Stimulated activated CD4-positive, alpha-beta T cell treated with anti-CD3 and anti-CD28 coated beads, TNF-alpha, amount 100 ng/mL, for 4 hours (primary cell): ENCODE results near the gene STRIT1.

Source experiments
- DNase-seq, 3 experiments: peaks; one replicate each; pipeline ENCODE4 v3.0.0-alpha.2; 2020; ENCODE audit warnings: low read depth in 3 of 3

The STRIT1 gene

DNA sequence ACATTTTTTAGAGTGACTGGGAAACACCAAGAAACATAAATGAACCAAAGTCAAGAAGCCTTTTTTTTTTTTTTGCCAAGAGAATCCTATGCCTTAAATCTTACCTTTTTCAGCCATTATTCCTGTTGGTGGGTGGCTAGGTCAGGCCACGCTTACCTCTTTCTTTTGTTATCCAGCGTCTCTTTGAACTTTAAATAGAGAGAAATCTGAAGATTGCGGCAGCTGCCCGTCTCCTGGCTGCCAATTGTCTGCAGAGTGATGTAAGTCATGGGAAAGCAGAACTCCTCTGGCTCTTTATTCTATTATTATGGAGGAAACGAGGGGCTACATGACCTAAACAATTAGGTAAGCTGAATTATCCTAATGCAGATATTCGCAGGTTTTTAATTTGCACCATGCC, at the start of gene STRIT1:
TSS of gene STRIT1 (minus strand) at position 168 of the 400 bp plus-strand sequence.
- DNase-seq: no peak

DNA sequence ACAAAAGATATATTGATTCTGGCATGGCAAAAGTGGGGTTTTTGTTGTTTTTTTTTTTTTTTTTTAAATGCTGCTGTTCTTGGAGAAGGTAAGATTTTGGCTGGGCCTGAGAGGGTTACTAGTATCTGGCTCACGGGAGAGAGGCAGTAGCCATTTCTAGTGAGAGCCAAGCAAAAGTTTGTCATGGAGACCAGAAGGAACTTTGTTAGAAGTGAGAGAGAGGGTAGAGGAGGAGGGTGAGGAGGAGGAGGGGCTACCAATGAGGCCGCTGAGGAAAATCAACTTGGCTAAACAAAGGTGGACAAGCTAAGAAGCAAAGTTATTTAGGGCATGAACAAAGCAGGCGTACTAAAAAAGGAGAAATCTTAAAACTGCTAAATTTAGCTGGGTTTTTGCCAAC, 48.9 kb upstream of the STRIT1 start:
- DNase-seq: no peak

DNA sequence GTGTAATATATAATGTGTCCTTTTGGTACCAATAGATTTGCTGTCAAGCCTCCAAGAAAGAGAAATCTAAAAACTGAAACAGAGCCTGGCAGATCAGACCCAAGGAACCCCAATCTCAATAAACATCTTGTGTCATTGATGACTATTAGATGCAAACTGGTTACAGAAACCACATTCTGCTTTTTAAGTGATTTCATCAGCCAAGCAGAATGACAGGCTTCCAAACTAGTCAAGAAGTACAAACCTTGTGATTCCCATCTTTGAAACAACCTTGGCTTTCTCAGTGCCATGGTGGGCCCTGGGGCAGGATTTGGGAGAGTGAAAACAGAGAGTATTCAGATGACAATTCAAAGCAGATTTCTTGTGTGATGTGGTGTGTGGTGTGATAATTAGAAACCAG, 45.6 kb upstream of the STRIT1 start:
- DNase-seq: no peak

- DNase-seq: no peak
Measured at GRCh38 chr3:155335724-155336354, 42.4 kb upstream of the STRIT1 start.

DNA sequence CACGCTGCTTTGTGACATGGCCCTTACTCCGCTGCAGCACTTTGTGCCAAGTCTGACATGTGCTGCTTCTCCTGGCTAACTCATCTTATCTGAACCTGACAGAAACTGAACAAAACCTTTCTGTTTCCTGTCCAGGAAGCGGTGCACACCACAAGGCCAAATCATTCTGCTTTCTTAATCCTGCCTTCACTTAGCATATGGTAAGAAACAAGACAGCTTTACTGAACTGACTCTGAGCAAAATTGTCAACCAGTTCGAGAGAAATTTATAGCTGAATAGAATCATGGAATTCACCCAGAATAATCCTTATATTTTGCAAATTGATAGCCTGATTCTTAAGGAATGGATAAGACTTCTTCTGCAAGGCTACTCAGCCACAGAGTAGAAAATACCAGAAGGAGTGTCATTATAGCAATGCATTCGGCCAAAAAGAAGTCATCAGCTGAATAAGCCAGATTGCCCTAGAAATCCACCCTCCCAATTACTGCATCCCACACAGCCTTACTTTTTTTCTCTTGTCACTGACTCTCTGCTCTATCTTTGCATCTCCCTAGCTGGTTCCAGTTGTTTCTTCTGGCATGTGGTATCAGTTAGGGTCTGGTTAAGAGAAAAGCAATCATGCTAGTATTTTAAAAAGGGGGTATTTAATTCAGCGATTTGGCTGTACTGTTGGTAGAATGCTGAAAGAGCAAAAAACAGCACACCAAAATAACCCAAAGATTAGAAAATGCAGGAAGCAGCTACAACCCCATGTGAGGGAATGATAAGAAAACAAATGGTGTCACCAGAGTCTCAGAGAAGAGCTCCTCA, 41.6 kb upstream of the STRIT1 start:
- no peak for DNase-seq

DNA sequence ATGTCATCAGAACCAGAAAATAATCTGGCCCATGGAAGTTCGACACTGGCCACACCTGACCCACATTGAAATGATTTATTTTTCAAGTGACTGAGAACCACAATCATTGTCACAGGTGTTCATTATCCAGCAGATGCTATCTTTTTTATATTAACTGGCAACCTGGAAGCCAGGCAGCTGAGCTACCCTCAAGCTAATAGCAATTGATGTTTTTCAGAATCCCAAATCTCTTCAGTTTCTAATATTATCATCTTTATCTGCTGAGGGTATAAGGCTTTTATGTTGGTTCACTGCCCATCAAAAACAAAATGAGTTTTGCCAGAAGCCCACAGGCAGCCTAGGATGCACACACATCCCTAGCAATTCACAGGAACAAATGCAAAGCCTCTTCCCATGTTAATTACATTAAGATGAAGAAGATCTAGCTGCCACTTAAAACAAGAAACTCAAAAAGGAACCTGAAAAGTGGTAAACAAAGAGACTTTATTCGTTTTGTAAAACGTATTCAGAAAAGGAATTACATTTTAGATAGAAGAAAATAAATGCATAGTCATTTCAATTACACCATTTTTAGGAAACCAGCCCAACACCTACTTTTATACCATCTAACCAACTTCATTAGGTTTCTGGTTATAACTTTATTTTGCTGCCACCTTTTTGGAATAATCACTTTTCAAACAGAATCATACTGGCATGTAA, 40.9 kb upstream of the STRIT1 start:
- DNase-seq: no peak

- DNase-seq: no peak
Measured at GRCh38 chr3:155332716-155333115, 39.2 kb upstream of the STRIT1 start.

GRCh38 chr3:155331078-155331477, 37.6 kb upstream of the STRIT1 start:
- no peak for DNase-seq

DNA sequence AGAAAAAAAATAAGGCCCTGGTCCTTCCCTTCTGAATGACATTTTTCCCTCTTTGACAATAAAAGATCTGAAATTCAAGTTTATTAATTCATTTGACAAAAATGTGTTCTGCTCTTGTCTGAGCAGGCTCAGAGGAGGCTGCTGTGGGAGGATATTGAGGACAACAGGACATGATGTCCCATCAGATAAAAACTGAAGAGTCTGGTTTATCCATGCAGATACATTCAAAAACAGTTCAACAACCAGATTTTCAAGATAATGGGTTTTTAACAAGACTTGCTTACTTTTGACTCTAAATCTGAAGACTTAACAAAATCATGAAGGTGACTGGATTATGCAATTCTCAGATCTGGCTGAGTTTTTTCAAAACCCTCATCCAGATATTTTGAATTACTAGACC, 36.9 kb upstream of the STRIT1 start:
- DNase-seq: no peak

- no peak for DNase-seq
Measured at GRCh38 chr3:155329513-155330048, 36.1 kb upstream of the STRIT1 start.

DNA sequence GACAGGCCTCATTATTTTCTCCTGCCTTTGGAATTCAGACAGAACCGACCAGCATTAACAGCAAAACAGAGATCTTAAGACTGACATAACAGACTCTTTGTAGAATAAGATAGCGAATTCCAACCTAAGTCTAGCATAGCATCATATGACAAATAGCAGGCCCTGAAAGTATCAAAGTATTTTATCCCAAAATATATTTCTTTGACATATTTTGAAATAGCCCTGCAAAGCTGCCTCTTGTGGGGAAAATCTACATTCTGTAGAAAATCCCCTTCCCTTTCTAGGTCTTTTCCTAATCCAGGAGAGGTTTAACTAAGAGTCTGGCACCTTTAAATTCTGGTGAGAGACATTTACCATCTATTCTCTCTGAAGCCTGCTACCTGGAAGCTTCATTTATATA, 34.4 kb upstream of the STRIT1 start:
- no peak for DNase-seq

DNA sequence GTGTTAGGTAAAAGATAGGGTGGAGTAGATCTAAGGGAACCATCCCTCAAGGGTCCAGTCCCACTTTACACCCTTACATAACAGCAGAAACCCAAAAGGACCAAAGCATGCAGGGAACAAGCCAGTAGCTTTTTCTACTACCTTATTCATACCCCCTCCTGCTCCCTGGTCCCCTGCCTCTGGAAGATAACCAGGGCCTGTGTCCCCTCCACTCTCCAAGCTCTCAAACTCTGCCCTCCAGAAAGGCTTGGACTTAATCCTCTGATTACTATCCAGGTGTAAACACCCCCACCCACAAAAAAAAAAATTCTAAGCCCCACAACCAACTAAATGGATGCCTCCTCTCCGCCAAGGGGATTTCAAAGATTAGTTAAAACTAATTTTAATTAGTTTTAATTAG, 33.9 kb upstream of the STRIT1 start:
- DNase-seq: no peak

- no peak for DNase-seq
Measured at GRCh38 chr3:155326901-155327300, 33.4 kb upstream of the STRIT1 start.

DNA sequence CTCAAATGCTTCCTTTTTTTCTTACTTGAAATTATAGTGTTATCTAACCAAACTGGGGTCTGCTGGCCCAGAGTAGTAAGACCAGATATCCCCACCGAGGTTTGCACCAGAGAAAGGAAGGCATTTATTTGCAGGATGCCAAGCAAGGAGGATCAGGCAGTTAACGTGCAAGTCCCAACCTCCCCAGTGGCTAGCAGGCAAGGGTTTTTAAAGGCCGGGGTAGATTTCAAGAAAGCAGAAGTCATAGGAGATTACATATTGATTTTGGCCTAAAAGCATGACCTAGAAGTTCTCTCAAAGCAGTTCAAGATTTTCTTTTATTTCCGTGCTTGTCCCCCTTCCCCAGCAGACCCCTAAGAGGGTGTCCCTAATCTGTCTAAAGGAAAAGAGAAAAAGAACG, 32.8 kb upstream of the STRIT1 start:
- DNase-seq: no peak

GRCh38 chr3:155325263-155325835, 31.9 kb upstream of the STRIT1 start:
- DNase-seq: no peak

DNA sequence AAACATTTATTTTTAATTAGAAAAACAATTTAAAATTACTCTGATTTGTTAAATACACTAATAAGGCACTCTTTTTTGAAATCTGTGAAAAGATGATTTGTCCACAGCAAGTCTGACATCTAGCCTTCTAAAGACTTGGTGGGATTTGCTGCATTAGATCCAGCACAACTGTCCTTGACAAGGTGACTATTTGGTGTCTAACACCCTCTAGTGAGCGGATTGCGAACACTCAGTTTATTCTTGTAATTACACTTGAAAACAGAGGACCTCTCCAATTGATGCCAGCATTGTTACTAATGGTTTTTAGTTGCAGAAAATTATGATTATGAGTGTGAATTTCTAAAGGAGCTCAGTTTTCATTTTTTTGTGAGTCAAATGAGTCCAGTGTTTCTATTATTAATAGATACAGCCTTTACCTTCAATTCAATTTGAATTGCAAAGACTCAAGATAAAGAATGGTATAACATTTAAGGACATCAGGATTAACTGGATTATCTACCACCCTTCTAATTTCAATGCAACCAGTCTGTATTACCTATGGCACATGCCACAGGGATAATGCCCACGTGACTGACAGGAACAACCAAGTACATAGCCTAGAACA, 29.7 kb upstream of the STRIT1 start:
- no peak for DNase-seq

GRCh38 chr3:155321418-155321817, 27.9 kb upstream of the STRIT1 start:
- DNase-seq: no peak

DNA sequence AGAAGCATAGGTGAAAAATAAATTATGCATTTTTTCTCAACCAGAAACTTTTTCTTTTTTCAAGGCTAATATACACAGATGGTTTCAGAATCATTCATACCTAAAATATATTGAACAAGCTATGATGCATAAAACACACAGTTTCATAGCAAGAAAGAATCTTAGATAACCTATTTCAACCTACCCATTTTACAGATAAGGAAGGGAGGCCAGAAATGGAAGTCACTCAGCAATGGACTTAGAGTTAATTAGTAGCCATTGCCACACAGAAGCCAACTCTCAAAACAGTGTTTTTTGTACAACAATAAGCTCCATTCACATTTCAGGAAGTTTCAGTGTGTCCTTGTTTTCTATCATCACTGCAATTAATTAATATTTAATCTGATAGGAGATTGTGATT, 27.5 kb upstream of the STRIT1 start:
- DNase-seq: no peak

GRCh38 chr3:155318740-155319139, 25.3 kb upstream of the STRIT1 start:
- DNase-seq: no peak

- no peak for DNase-seq
Measured at GRCh38 chr3:155317211-155317610, 23.7 kb upstream of the STRIT1 start.

DNA sequence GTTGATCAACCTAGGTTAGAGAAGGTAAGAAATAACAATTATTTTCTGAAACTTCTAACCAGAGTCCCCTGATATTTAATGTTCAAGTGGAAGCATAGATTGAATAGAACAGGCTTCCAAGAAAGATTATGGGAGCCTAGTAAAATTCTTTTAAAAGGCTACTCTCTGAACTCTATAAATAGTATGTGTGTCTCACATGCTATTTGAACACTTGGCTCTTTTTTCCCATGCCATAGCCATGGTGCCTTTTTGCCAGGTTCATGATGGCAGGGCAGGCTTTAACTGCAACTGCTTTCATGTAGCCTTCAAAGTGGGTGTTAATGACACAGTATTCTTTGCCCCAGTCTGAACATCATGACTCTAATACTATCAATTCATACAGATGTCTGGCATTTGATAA, 22.9 kb upstream of the STRIT1 start:
- DNase-seq: no peak

GRCh38 chr3:155313916-155314315, 20.4 kb upstream of the STRIT1 start:
- no peak for DNase-seq
